HG03135 (cell line): ENCODE data around the gene MOGAT3.

Experiments
- ATAC-seq: cut with Tn5 transposase; IDR thresholded peaks from one replicate; pipeline ENCODE4 v1.9.1; 2021; ENCODE audit warnings: mild to moderate bottlenecking, moderate library complexity; ENCODE audit not compliant: unreplicated experiment

MOGAT3 gene

GRCh38 chr7:101234636-101235035 lies 33.8 kb upstream of the MOGAT3 start:
- ATAC-seq: no peak

- no peak for ATAC-seq
These were observed 33.2 kb upstream of the MOGAT3 start for GRCh38 chr7:101233907-101234547.

GRCh38 chr7:101232141-101232850 lies 31.5 kb upstream of the MOGAT3 start:
- ATAC-seq: no peak

GRCh38 chr7:101231644-101232043 lies 30.8 kb upstream of the MOGAT3 start:
- no peak for ATAC-seq

GRCh38 chr7:101226721-101227120 lies 25.9 kb upstream of the MOGAT3 start:
- ATAC-seq: no peak

GRCh38 chr7:101225650-101226049 lies 24.8 kb upstream of the MOGAT3 start:
- ATAC-seq: no peak

- ATAC-seq: no peak
These were observed 22.7 kb upstream of the MOGAT3 start for GRCh38 chr7:101223528-101223927.

- ATAC-seq: no peak
These were observed 21.5 kb upstream of the MOGAT3 start for GRCh38 chr7:101222275-101222830.

GRCh38 chr7:101220295-101220694 lies 19.5 kb upstream of the MOGAT3 start:
- no peak for ATAC-seq

- peak; percentile 6 for ATAC-seq
These were observed 17.6 kb upstream of the MOGAT3 start for GRCh38 chr7:101218236-101219125.

- ATAC-seq: peak; percentile 57
These were observed 16.8 kb upstream of the MOGAT3 start, which contains the start of the genes PLOD3 and ZNHIT1 for GRCh38 chr7:101217388-101218235. PLOD3 (minus strand) TSS chr7:101217581; CDS start chr7:101217274, 307 bp downstream. ZNHIT1 (plus strand) TSS chr7:101218165; CDS start chr7:101218196, 31 bp downstream.

- peak; percentile 30 for ATAC-seq
These were observed 16.1 kb upstream of the MOGAT3 start for GRCh38 chr7:101216860-101217387.

GRCh38 chr7:101216001-101216859 lies 15.4 kb upstream of the MOGAT3 start:
- ATAC-seq: no peak

- no peak for ATAC-seq
These were observed 11.2 kb upstream of the MOGAT3 start for GRCh38 chr7:101212014-101212413.

GRCh38 chr7:101211501-101211900 lies 10.7 kb upstream of the MOGAT3 start:
- ATAC-seq: no peak

GRCh38 chr7:101210143-101210542 lies 9.3 kb upstream of the MOGAT3 start:
- no peak for ATAC-seq

GRCh38 chr7:101208794-101209193 lies 8.0 kb upstream of the MOGAT3 start:
- no peak for ATAC-seq

GRCh38 chr7:101207459-101207858 lies 6.6 kb upstream of the MOGAT3 start:
- ATAC-seq: no peak

- no peak for ATAC-seq
These were observed 5.8 kb upstream of the MOGAT3 start for GRCh38 chr7:101206665-101207042.
